Islet precursor cell (in vitro differentiated cells): Measurements from ENCODE around the gene NMNAT3.

Experiments
- DNase-seq: peaks from one replicate; pipeline ENCODE4 v3.0.0-alpha.2; 2018

Gene NMNAT3

DNA sequence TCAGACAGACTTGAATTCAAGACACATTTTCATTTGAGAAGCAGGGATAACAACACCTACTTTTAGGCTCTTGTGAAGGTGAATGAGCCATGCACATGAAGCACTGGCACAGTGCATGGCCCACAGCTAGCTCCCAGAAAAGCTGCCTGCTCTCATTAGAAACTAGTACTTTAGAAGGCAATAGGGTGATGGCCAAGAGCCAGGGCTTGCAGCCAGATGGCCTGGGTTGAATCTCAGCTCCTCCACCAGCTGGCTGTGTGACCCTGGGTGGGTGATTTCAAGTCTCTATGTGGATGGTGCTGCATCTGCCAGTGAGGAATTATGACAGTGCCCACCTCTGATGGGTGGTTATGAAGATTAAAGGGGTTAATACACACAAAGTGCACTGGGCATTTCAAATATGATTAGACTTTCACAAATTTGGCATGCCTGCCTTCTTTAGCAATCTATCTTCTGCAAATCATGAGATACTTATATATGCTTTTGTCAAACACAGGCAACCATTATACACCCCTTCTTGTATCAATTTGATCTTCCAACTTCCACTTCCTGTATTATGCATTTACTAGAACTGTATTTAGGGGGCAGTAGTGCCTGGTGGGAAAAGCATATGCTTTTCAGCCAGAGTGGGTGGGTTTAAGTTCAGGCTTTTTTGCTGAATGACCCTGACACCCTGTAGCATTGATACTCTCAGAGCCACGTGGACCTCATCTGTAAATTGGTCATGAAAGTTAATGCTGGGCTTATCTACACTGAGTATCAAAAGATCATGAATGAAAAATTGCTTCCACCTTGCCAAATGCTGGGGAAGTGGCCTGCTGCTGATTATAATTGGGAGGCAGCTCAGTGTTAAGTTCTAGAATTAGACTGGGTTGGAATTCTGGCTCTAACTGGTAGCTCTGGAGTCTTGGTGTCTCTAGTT lies 103.5 kb downstream of the NMNAT3 start:
- DNase-seq: no peak

GRCh38 chr3:139572847-139573672 lies 104.7 kb downstream of the NMNAT3 start:
- DNase-seq: no peak

DNA sequence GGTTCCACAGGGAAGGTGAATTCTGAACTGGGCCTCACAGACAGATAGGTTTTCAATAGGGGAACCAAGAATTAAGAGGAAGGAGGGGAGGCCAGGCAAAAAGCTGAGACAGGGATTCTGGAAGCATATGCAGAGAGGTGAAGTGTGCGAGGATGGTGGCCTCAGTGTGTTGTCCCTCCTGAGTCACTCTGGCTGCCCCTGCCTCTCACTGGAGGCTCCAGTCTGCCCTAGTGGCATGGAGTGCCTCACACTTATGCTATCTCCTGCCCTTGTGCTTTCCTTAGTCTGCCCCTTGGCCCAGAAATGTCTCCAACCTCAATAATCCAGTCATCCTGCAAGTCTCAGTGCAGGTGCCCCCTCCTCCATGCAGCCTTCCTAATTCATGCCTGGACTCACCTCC lies 106.1 kb downstream of the NMNAT3 start:
- peak; percentile 24 for DNase-seq

DNA sequence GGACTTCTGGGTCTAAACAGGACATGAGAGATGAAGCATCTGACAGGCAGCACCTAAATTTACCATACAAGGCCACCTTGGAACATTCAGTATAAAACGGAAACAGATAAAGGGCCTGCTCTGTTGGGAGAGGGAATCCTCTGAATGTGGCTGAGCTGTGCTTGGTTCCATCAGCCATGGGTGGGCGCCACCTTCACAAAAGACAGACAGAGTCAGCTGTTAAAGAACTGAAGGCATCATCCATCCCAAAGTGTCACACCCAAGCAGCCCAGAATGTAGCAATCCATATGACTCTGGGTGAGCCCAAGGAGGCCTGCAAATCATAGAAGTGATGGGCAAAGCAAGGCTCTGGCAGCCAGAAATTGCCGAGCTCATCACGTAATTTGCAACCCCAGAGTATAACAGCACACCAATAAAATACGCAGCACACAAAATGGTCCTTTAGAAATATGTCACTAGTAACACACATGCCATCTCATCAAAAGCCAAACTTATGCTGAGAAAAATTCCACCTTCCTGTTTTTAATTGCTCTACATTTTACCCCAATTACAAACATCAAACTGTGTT lies 113.4 kb downstream of the NMNAT3 start:
- peak; percentile 76 for DNase-seq

DNA sequence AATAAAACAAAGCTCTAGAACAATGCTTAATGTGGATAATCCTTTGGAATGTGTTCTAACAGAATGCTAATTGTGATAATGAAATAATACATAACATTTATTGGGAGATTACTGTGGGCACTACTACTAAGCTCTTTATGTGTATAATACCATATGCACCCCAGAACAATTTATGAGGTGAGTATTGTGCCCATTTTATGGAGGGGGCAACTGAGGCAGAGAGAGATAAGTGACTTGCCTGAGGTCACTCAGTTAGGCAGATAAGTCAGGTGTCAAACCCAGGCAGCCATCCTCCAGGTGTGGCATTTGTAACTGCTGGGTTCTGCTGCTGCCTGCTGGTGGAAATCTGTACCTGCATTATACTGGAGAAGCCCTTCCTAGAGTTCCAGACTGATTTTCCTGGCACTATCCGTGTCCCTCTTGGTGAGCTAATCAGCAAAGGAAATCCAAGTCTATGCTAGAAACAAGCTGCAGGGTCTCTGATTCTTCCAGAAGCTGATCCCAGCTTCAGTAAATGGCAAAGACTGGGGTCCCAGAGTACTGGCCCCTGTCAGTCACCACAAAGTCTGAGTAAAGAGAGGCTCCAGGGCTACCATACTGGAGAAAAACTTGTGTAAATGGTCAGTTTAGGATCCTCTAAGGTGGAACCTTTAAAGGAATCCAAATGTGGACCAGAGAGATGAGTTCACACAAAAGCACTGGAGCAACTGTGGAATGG lies 115.7 kb downstream of the NMNAT3 start:
- peak; percentile 83 for DNase-seq

- DNase-seq: peak; percentile 26
These were observed 116.4 kb downstream of the NMNAT3 start for GRCh38 chr3:139561255-139561817.

- no peak for DNase-seq
These were observed 117.4 kb downstream of the NMNAT3 start for GRCh38 chr3:139560411-139560810.

DNA sequence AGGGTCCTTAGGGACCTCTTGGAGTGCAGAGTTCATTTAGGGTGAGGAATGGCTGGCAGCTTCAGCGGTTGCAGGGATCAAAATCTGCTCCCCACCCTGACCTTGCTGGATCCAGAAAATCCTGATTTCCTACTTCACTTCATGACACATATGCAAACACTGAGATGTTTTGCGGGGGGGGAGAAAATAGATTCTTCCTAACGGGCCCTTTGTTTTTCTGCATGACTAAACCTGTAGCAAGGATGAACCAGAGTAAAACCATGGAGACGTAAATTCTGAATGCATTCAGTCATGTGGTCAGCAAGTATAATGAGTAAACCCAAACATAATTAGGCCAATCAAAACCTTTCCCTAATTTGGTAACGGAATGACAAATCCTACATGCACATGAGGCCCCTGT lies 118.2 kb downstream of the NMNAT3 start:
- DNase-seq: no peak

- peak; percentile 32 for DNase-seq
These were observed 119.2 kb downstream of the NMNAT3 start for GRCh38 chr3:139558351-139559266.

- no peak for DNase-seq
These were observed 120.7 kb downstream of the NMNAT3 start for GRCh38 chr3:139557041-139557440.

GRCh38 chr3:139555249-139555648 lies 122.5 kb downstream of the NMNAT3 start:
- no peak for DNase-seq

- no peak for DNase-seq
These were observed 123.1 kb downstream of the NMNAT3 start for GRCh38 chr3:139554628-139555027.

DNA sequence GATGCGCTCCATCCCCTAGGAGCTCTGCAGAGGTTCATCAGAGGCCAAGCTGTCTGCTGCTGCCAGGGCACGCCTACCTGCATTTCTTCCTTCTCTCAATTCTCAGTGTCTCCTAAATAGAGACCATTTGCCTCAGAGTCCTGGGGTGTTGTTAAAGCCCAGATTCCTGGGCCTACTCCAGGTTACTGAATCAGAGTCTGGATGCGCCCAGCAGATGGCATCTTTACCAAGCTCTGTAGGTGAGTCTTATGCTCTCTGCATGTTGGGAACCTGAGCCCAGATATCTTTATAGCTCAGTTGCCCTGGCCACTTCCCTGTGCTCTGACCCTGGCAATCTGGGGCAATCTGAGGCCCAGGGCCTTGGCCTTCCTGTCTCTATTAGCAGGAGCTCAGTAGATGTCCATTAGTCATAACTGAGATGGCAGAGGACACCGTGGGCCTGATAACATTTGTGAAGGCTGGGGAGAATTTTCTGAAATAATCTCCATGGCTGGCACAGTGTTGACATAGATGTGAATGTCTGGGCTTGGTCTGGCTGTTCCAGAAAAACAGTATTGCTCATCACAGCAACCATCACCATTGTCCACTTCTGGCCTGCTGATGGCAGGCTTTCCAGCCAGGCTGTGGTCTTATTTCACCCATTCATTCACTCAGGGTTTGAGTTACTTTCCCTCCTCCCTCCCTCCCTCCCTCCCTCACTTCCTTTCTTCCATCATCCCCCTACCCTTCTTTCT lies 125.0 kb downstream of the NMNAT3 start:
- no peak for DNase-seq

- DNase-seq: peak; percentile 49
These were observed 129.0 kb downstream of the NMNAT3 start for GRCh38 chr3:139548801-139549200.

GRCh38 chr3:139547666-139548065 lies 130.1 kb downstream of the NMNAT3 start:
- DNase-seq: no peak

DNA sequence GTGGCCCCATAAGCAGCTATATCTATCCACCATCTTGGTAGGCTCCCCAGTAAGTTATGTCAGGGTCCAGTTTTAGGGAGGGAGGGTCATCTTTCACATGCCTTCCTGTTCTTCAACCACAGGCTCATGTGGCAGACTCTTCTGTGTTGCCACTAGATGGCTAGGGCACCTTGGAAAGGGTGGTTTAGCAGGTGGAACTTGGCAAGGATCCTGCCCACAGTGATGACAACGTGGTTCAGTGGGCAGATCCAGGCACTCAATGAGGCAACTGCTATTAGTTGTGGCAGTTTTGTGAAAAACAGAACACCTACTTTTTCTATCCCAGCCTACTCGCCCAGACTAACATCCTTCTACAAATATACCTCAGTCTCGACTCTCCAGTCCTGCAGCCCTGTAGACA lies 131.0 kb downstream of the NMNAT3 start:
- DNase-seq: peak; percentile 25

GRCh38 chr3:139541532-139542288 lies 136.1 kb downstream of the NMNAT3 start:
- DNase-seq: peak; percentile 48

GRCh38 chr3:139540651-139541531 lies 136.9 kb downstream of the NMNAT3 start:
- DNase-seq: peak; percentile 55

DNA sequence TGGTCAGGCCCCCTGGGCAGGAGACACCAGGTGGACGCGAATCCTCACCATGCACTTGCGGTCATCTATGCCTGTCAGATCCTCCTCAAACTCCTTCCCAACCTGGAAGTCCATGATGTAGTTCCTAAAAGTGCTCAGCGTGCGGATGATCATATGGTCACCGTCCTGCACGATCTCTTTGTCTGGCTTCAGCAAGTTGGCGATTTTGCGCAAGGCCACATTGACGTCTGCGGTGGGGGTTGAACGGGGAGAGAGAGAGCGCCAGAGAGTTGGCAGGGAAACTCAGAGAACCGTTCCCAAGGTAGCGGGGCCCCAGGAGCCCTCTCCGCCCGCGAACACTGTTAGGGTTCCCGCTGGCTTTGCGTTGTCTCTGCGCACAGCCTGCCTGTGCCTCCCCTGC lies 139.0 kb downstream of the NMNAT3 start:
- DNase-seq: peak; percentile 55
